ENCODE results near the gene SLC16A12.
"Not testable (repeated sequence)": the region's sequence is repeated elsewhere in the genome, so short reads cannot be mapped to it uniquely, and the experiment has no call there.

SLC16A12 gene

GRCh38 chr10:89547853-89548513 is 12.6 kb upstream of the SLC16A12 start:
- DNase-seq = no peak

GRCh38 chr10:89546651-89547050 is 11.3 kb upstream of the SLC16A12 start:
- DNase-seq = not testable (repeated sequence)

- no peak for DNase-seq
These were observed 8.4 kb upstream of the SLC16A12 start for GRCh38 chr10:89543841-89544240.

- DNase-seq = no peak
These were observed 5.1 kb upstream of the SLC16A12 start for GRCh38 chr10:89540420-89540949.

- no peak for DNase-seq
These were observed 2.0 kb upstream of the SLC16A12 start for GRCh38 chr10:89537364-89537763.

GRCh38 chr10:89536013-89536354 is 590 bp upstream of the SLC16A12 start:
- no peak for DNase-seq

GRCh38 chr10:89534826-89535166 is 598 bp downstream of the SLC16A12 start:
- no peak for DNase-seq

GRCh38 chr10:89532476-89532875 is 2.9 kb downstream of the SLC16A12 start:
- DNase-seq = no peak

- DNase-seq = no peak
These were observed 4.0 kb downstream of the SLC16A12 start for GRCh38 chr10:89531359-89531758.

- not testable (repeated sequence) for DNase-seq
These were observed 5.7 kb downstream of the SLC16A12 start for GRCh38 chr10:89529711-89530110.

- no peak for DNase-seq
These were observed 9.0 kb downstream of the SLC16A12 start for GRCh38 chr10:89526358-89526757.

GRCh38 chr10:89525556-89525955 is 9.8 kb downstream of the SLC16A12 start:
- no peak for DNase-seq

- no peak for DNase-seq
These were observed 11.1 kb downstream of the SLC16A12 start for GRCh38 chr10:89524279-89524678.

- no peak for DNase-seq
These were observed 12.1 kb downstream of the SLC16A12 start for GRCh38 chr10:89523274-89523673.

- DNase-seq = no peak
These were observed 12.9 kb downstream of the SLC16A12 start for GRCh38 chr10:89522463-89522862.

GRCh38 chr10:89521368-89521767 is 14.0 kb downstream of the SLC16A12 start:
- DNase-seq = no peak

- DNase-seq = no peak
These were observed 14.7 kb downstream of the SLC16A12 start for GRCh38 chr10:89520706-89521105.

- DNase-seq = no peak
These were observed 16.2 kb downstream of the SLC16A12 start for GRCh38 chr10:89518876-89519842.

- DNase-seq = no peak
These were observed 17.3 kb downstream of the SLC16A12 start for GRCh38 chr10:89518108-89518507.

- DNase-seq = no peak
These were observed 19.1 kb downstream of the SLC16A12 start for GRCh38 chr10:89516149-89516832.

- DNase-seq = no peak
These were observed 20.2 kb downstream of the SLC16A12 start for GRCh38 chr10:89515031-89515841.

- no peak for DNase-seq
These were observed 22.2 kb downstream of the SLC16A12 start for GRCh38 chr10:89513206-89513605.

All from CD4-positive, alpha-beta T cell treated with Interleukin-6 for 4 hours (primary cell).